Measurements from ENCODE around the gene DENND6B. TPM values are rescaled to one million over a fixed set of nuclear protein-coding genes. Genes with fewer than 3 reads are reported as not detected.

Gene DENND6B
- total RNA-seq, 1 experiment from 2014 or later = 4.0 TPM

GRCh38 chr22:50286275-50286674 lies 40.5 kb downstream of the DENND6B start:
- Mint-ChIP-seq H3K4me3 (ENCODE audit: unreplicated experiment) (no peak overlapping the region), H3K36me3 (ENCODE audit: insufficient read depth, unreplicated experiment) (peaks cover 70% of the 10 kb centered on the region), H3K4me1 (ENCODE audit: insufficient read depth, unreplicated experiment) (peaks cover 4% of the 10 kb centered on the region), H3K27me3 (ENCODE audit: insufficient read depth, unreplicated experiment) (no peaks in the 10 kb centered on the region), H3K9me3 (ENCODE audit: unreplicated experiment) (no peaks in the 10 kb centered on the region), H3K27ac (ENCODE audit: low read depth, unreplicated experiment) (no peak overlapping the region)
- ChIA-PET CTCF (no interaction called here), POLR2A (interaction anchor here (1.9 kb wide), 1 partner anchor 14 kb away, joined by 4 read pairs; no protein-coding TSS in a partner anchor)
- DNase-seq (ENCODE audit: unreplicated experiment) = no peak
- BruUV-seq (replicated peaks) = no TSS peak
- intact Hi-C loops (cut with micrococcal nuclease) = no loop called here
- no peak for TF ChIP-seq CTCF (IDR thresholded peaks at IDR 0.05; ENCODE audit: unreplicated experiment)

- intact Hi-C loops (cut with micrococcal nuclease) = no loop called here
Observed at GRCh38 chr22:50285568-50286229, 41.1 kb downstream of the DENND6B start.

GRCh38 chr22:50284479-50284878 lies 42.3 kb downstream of the DENND6B start:
- intact Hi-C loops (cut with micrococcal nuclease) = no loop called here
- ChIA-PET CTCF (interaction anchor here (0.6 to 0.7 kb wide), 2 partner anchors 8 to 19 kb away, joined by 4 read pairs; no protein-coding TSS in a partner anchor), POLR2A (interaction anchor here (0.6 to 0.8 kb wide), 2 partner anchors 13 to 21 kb away, joined by 3 to 4 read pairs; no protein-coding TSS in a partner anchor)
- no peaks in the 10 kb centered on the region for H3K27me3 Mint-ChIP-seq (ENCODE audit: insufficient read depth, unreplicated experiment)
- peaks cover 4% of the 10 kb centered on the region for H3K4me1 Mint-ChIP-seq (ENCODE audit: insufficient read depth, unreplicated experiment)
- no peak for TF ChIP-seq CTCF (IDR thresholded peaks at IDR 0.05; ENCODE audit: unreplicated experiment)
- no TSS peak for BruUV-seq (replicated peaks)
- H3K27ac Mint-ChIP-seq (ENCODE audit: low read depth, unreplicated experiment) = no peak overlapping the region
- H3K4me3 Mint-ChIP-seq (ENCODE audit: unreplicated experiment) = no peak overlapping the region
- no peak for DNase-seq (ENCODE audit: unreplicated experiment)
- no peaks in the 10 kb centered on the region for H3K9me3 Mint-ChIP-seq (ENCODE audit: unreplicated experiment)
- peaks cover 76% of the 10 kb centered on the region for H3K36me3 Mint-ChIP-seq (ENCODE audit: insufficient read depth, unreplicated experiment)

More at GRCh38 chr22:50285568-50286229, 41.1 kb downstream of the DENND6B start:
- ChIA-PET CTCF (interaction anchor here (0.6 kb wide), 1 partner anchor 35 kb away, joined by 3 read pairs; no protein-coding TSS in a partner anchor), POLR2A (interaction anchor here (1.9 kb wide), 1 partner anchor 14 kb away, joined by 4 read pairs; no protein-coding TSS in a partner anchor)
- Mint-ChIP-seq H3K4me3 (ENCODE audit: unreplicated experiment) (no peak overlapping the region), H3K27ac (ENCODE audit: low read depth, unreplicated experiment) (no peak overlapping the region), H3K4me1 (ENCODE audit: insufficient read depth, unreplicated experiment) (peaks cover 4% of the 10 kb centered on the region), H3K9me3 (ENCODE audit: unreplicated experiment) (no peaks in the 10 kb centered on the region), H3K27me3 (ENCODE audit: insufficient read depth, unreplicated experiment) (no peaks in the 10 kb centered on the region), H3K36me3 (ENCODE audit: insufficient read depth, unreplicated experiment) (peaks cover 76% of the 10 kb centered on the region)
- no peak for DNase-seq (ENCODE audit: unreplicated experiment)
- no TSS peak for BruUV-seq (replicated peaks)
- TF ChIP-seq CTCF (IDR thresholded peaks at IDR 0.05; ENCODE audit: unreplicated experiment) = no peak

GRCh38 chr22:50283821-50284220 lies 43.0 kb downstream of the DENND6B start:
- H3K4me3 Mint-ChIP-seq (ENCODE audit: unreplicated experiment) = no peak overlapping the region
- ChIA-PET POLR2A (interaction anchor here (1.1 to 2.9 kb wide), 2 partner anchors 21 to 38 kb away, joined by 3 to 22 read pairs; no protein-coding TSS in a partner anchor), CTCF (interaction anchor here (0.6 kb wide), 1 partner anchor 20 kb away, joined by 4 read pairs; no protein-coding TSS in a partner anchor)
- no peak for DNase-seq (ENCODE audit: unreplicated experiment)
- H3K9me3 Mint-ChIP-seq (ENCODE audit: unreplicated experiment) = no peaks in the 10 kb centered on the region
- no peak overlapping the region for H3K27ac Mint-ChIP-seq (ENCODE audit: low read depth, unreplicated experiment)
- peaks cover 75% of the 10 kb centered on the region for H3K36me3 Mint-ChIP-seq (ENCODE audit: insufficient read depth, unreplicated experiment)
- H3K4me1 Mint-ChIP-seq (ENCODE audit: insufficient read depth, unreplicated experiment) = peaks cover 4% of the 10 kb centered on the region
- H3K27me3 Mint-ChIP-seq (ENCODE audit: insufficient read depth, unreplicated experiment) = no peaks in the 10 kb centered on the region
- no TSS peak for BruUV-seq (replicated peaks)
- no peak for TF ChIP-seq CTCF (IDR thresholded peaks at IDR 0.05; ENCODE audit: unreplicated experiment)
- intact Hi-C loops (cut with micrococcal nuclease) = loop anchor here (2.0 kb wide), 2 partner anchors 43 to 59 kb away; partner anchors contain the start of genes DENND6B and PPP6R2
